ENCODE measurements around the gene DCUN1D2.
A peak's percentile ranks its signal among the peaks of the same experiment; 100 is the strongest.

The DCUN1D2 gene

DNA sequence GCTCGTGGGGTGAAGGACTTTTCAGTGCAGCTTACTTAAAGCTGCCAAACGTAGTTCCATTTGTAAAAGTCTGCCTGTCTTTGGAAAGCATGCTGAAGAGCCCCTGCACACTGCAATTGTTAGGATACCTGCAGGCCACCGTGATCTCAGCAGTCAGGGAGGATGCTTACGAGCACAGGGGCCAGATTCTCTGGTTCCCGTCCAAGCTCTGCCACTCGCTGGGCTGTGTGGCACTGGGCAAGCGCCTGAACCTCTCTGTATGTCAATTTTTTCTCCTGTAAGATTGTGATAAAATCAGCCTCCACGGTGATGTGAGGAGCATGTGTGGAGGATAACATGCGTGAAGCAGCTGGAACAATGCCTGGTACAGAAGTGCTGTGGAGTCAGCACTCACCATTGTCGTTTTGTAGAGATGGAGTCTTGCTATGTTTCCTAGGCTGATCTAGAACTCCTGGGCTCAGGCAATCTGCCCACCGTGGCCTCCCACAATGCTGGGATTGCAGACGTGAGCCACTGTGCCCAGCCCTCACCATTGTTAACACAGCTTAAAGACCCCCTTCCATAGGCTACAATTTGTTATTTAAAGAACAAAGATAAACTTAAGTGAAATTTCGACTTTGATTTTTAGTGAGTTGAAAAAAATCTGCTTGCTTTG, 40.7 kb downstream of the DCUN1D2 start:
- ATAC-seq (ENCODE audit: low read depth) (no peak), DNase-seq (ENCODE audit: low spot score) (no peak)
- Histone ChIP-seq H3K27ac (ENCODE audit: poor library complexity, severe bottlenecking) (peak overlapping the region; percentile 51), H3K4me1 (ENCODE audit: insufficient read depth, poor library complexity, severe bottlenecking) (no peaks in the 10 kb centered on the region), H3K4me3 (ENCODE audit: severe bottlenecking) (peak overlapping the region; percentile 42), H3K27me3 (ENCODE audit: insufficient read depth, poor library complexity, severe bottlenecking) (no peaks in the 10 kb centered on the region), H3K9me3 (ENCODE audit: severe bottlenecking) (no peaks in the 10 kb centered on the region), H3K36me3 (ENCODE audit: low read depth) (no peaks in the 10 kb centered on the region)
- TF ChIP-seq, protein P1, sequence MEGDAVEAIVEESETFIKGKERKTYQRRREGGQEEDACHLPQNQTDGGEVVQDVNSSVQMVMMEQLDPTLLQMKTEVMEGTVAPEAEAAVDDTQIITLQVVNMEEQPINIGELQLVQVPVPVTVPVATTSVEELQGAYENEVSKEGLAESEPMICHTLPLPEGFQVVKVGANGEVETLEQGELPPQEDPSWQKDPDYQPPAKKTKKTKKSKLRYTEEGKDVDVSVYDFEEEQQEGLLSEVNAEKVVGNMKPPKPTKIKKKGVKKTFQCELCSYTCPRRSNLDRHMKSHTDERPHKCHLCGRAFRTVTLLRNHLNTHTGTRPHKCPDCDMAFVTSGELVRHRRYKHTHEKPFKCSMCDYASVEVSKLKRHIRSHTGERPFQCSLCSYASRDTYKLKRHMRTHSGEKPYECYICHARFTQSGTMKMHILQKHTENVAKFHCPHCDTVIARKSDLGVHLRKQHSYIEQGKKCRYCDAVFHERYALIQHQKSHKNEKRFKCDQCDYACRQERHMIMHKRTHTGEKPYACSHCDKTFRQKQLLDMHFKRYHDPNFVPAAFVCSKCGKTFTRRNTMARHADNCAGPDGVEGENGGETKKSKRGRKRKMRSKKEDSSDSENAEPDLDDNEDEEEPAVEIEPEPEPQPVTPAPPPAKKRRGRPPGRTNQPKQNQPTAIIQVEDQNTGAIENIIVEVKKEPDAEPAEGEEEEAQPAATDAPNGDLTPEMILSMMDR (IDR thresholded peaks at IDR 0.05; ENCODE audit: poor library complexity, severe bottlenecking), result no peak

DNA sequence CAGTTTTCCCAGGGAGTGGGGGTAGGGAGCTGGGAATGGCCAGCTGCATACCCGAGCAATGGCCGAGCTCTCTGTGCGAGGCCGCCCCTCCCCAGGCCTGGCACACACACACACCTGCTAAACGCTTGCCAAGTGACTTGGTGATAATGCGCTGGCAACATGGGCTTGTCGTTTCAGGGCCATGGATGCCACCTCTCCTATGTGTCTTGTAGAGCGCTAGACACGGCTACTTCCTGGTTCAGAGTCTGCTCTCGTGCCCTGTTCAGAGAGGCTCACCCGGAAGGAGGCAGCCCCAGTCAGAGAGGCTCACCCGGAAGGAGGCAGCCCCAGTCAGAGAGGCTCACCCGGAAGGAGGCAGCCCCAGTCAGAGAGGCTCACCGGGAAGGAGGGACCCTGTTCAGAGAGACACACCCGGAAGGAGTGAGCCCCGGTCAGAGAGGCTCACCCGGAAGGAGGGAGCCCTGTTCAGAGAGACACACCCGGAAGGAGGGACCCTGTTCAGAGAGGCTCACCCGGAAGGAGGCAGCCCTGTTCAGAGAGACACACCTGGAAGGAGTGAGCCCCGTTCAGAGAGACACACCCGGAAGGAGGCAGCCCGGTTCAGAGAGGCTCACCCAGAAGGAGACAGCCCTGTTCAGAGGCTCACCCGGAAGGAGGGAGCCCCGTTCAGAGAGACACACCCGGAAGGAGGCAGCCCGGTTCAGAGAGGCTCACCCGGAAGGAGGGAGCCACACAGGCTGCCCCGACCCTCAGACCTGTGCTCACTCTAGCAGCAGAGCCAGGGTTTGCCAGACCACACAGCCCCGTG, 41.4 kb downstream of the DCUN1D2 start:
- TF ChIP-seq, protein P1 (IDR thresholded peaks at IDR 0.05; ENCODE audit: poor library complexity, severe bottlenecking), result no peak
- Histone ChIP-seq H3K4me1 (ENCODE audit: insufficient read depth, poor library complexity, severe bottlenecking) (no peaks in the 10 kb centered on the region), H3K36me3 (ENCODE audit: low read depth) (no peaks in the 10 kb centered on the region), H3K27ac (ENCODE audit: poor library complexity, severe bottlenecking) (peak overlapping the region; percentile 51), H3K27me3 (ENCODE audit: insufficient read depth, poor library complexity, severe bottlenecking) (no peaks in the 10 kb centered on the region), H3K4me3 (ENCODE audit: severe bottlenecking) (peak overlapping the region; percentile 42), H3K9me3 (ENCODE audit: severe bottlenecking) (no peaks in the 10 kb centered on the region)
- peak; percentile 93 for ATAC-seq (ENCODE audit: low read depth)
- peak; percentile 93 for DNase-seq (ENCODE audit: low spot score)

DNA sequence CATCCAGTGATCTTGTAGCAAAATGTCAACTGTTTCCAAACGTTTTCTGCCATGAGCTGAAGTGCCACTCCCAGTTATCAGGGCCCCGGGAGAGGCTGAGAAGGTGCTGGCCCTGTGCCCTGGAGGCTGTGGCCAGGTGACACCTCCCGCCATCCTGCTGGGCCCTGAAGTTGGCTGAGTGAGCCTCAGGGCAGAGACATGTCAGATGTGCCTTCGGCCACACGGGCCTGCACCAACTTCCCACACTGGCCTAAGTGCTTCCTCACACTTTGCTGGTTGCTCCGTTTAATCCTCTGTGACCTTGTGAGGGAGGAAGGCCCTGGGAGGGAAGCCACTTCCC, 42.0 kb downstream of the DCUN1D2 start:
- DNase-seq (ENCODE audit: low spot score) (no peak), ATAC-seq (ENCODE audit: low read depth) (peak; percentile 1; the same call in 1 of the 3 replicates)
- Histone ChIP-seq H3K4me1 (ENCODE audit: insufficient read depth, poor library complexity, severe bottlenecking) (no peaks in the 10 kb centered on the region), H3K27me3 (ENCODE audit: insufficient read depth, poor library complexity, severe bottlenecking) (no peaks in the 10 kb centered on the region), H3K36me3 (ENCODE audit: low read depth) (no peaks in the 10 kb centered on the region), H3K4me3 (ENCODE audit: severe bottlenecking) (peak overlapping the region; percentile 42), H3K9me3 (ENCODE audit: severe bottlenecking) (no peaks in the 10 kb centered on the region), H3K27ac (ENCODE audit: poor library complexity, severe bottlenecking) (peak overlapping the region; percentile 51)
- TF ChIP-seq, protein P1 (IDR thresholded peaks at IDR 0.05; ENCODE audit: poor library complexity, severe bottlenecking), result no peak

GRCh38 chr13:113447596-113447995, 42.9 kb downstream of the DCUN1D2 start:
- Histone ChIP-seq H3K27me3 (ENCODE audit: insufficient read depth, poor library complexity, severe bottlenecking) (no peaks in the 10 kb centered on the region), H3K9me3 (ENCODE audit: severe bottlenecking) (no peaks in the 10 kb centered on the region), H3K4me3 (ENCODE audit: severe bottlenecking) (no peak overlapping the region), H3K27ac (ENCODE audit: poor library complexity, severe bottlenecking) (no peak overlapping the region), H3K4me1 (ENCODE audit: insufficient read depth, poor library complexity, severe bottlenecking) (no peaks in the 10 kb centered on the region), H3K36me3 (ENCODE audit: low read depth) (no peaks in the 10 kb centered on the region)
- no peak for ATAC-seq (ENCODE audit: low read depth)
- no peak for DNase-seq (ENCODE audit: low spot score)
- TF ChIP-seq, protein P1 (IDR thresholded peaks at IDR 0.05; ENCODE audit: poor library complexity, severe bottlenecking), result no peak

DNA sequence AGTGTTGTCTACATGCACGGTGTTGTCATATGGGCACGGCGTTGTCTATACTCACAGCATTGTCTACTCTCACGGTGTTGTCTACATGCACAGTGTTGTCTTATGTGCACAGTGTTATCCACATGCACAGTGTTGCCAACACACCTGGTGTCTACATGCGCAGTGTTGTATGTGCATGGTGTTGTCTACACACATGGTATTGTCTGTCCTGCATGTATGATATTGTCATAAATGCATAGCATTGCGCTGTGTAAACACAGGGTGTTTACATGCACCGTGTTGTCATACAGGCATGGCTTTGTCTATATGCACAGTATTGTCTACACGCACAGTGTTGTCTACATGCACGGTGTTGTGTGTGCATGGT, 44.0 kb downstream of the DCUN1D2 start:
- H3K9me3 ChIP-seq (ENCODE audit: severe bottlenecking), result no peaks in the 10 kb centered on the region
- H3K4me1 ChIP-seq (ENCODE audit: insufficient read depth, poor library complexity, severe bottlenecking), result no peaks in the 10 kb centered on the region
- H3K27ac ChIP-seq (ENCODE audit: poor library complexity, severe bottlenecking), result no peak overlapping the region
- TF ChIP-seq, protein P1 (IDR thresholded peaks at IDR 0.05; ENCODE audit: poor library complexity, severe bottlenecking), result no peak
- no peak for DNase-seq (ENCODE audit: low spot score)
- H3K4me3 ChIP-seq (ENCODE audit: severe bottlenecking), result no peak overlapping the region
- ATAC-seq (ENCODE audit: low read depth), result no peak
- H3K36me3 ChIP-seq (ENCODE audit: low read depth), result no peaks in the 10 kb centered on the region
- no peaks in the 10 kb centered on the region for H3K27me3 ChIP-seq (ENCODE audit: insufficient read depth, poor library complexity, severe bottlenecking)
